ENCODE results near the gene MT4.

- TF ChIP-seq CTCF (IDR thresholded peaks at IDR 0.05): no peak
- TF ChIP-seq POLR2A (IDR thresholded peaks at IDR 0.05): no peak
Measured at GRCh38 chr16:56530872-56531271, 34.0 kb upstream of the MT4 start.
